ENCODE results near the gene BTG4.

The BTG4 gene

DNA sequence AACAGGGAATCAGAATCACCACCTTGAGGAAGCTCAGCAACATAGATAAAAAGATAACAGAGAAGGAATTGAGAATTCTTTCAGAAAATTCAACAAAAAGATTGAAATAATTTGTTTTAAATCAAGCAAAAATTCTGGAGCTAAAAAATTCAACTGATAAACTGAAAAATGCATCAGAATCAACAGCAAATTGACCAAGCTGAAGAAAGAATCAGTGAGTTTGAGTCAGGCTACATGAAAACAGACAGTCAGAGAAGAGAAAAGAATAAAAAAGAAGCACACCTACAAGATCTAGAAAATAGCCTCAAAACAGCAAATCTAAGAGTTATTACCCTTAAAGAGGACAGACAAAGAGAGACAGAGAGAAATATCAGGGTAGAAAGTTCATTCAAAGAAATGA, 28.8 kb downstream of the BTG4 start:
- TF ChIP-seq CTCF (IDR thresholded peaks at IDR 0.05; ENCODE audit: control insufficient read depth, insufficient read depth, low read depth, low read length, missing control alignments), result no peak
- no peak for DNase-seq (ENCODE audit: low read depth)
- no peak overlapping the region for H3K4me3 ChIP-seq (ENCODE audit: control insufficient read depth, low read depth, low read length)

GRCh38 chr11:111479666-111480065, 32.5 kb downstream of the BTG4 start:
- H3K4me3 ChIP-seq (ENCODE audit: control insufficient read depth, low read depth, low read length), result no peak overlapping the region
- no peak for DNase-seq (ENCODE audit: low read depth)
- TF ChIP-seq CTCF (IDR thresholded peaks at IDR 0.05; ENCODE audit: control insufficient read depth, insufficient read depth, low read depth, low read length, missing control alignments), result no peak

- no peak for TF ChIP-seq CTCF (IDR thresholded peaks at IDR 0.05; ENCODE audit: control insufficient read depth, insufficient read depth, low read depth, low read length, missing control alignments)
- no peak for DNase-seq (ENCODE audit: low read depth)
- no peak overlapping the region for H3K4me3 ChIP-seq (ENCODE audit: control insufficient read depth, low read depth, low read length)
These were observed 34.3 kb downstream of the BTG4 start for GRCh38 chr11:111477898-111478297.

- DNase-seq (ENCODE audit: low read depth), result no peak
- TF ChIP-seq CTCF (IDR thresholded peaks at IDR 0.05; ENCODE audit: control insufficient read depth, insufficient read depth, low read depth, low read length, missing control alignments), result no peak
- no peak overlapping the region for H3K4me3 ChIP-seq (ENCODE audit: control insufficient read depth, low read depth, low read length)
These were observed 35.2 kb downstream of the BTG4 start for GRCh38 chr11:111476956-111477355.

DNA sequence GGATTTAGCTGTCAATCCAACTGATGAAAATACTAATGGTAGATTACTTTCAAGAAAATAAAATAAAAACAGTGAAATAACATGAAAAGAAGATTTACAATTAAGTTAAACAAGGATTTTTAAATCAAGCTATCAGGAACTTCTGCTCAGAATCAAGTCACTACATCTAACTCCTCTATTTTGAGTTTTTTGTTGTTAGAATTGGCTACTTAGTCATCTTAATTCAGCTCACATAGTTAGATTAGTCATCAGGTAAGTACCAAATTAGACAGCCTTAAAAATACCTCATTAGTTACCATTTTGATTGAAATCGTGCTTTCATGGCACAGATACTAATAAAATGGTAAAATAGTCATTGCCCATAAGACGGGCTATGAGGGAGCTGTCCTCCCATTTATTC, 35.8 kb downstream of the BTG4 start:
- no peak for TF ChIP-seq CTCF (IDR thresholded peaks at IDR 0.05; ENCODE audit: control insufficient read depth, insufficient read depth, low read depth, low read length, missing control alignments)
- DNase-seq (ENCODE audit: low read depth), result no peak
- no peak overlapping the region for H3K4me3 ChIP-seq (ENCODE audit: control insufficient read depth, low read depth, low read length)

DNA sequence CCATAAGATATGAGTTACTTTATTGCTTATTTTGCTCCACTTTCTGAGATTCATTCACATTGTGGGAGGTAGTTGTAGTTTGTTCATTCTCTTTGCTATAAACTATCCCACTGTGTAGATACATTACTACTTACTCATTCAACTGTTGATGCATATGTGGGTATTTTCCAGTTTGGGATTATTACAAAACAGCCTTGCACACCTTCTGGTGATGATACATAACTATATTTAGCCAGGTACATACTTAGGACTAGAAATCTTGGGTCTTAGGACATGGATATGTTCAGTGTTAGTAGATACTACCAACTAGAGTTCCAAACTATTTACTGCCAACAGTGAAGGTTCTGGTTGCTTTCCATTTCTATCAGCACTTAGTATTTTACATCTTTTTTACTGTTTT, 37.8 kb downstream of the BTG4 start:
- no peak overlapping the region for H3K4me3 ChIP-seq (ENCODE audit: control insufficient read depth, low read depth, low read length)
- no peak for TF ChIP-seq CTCF (IDR thresholded peaks at IDR 0.05; ENCODE audit: control insufficient read depth, insufficient read depth, low read depth, low read length, missing control alignments)
- no peak for DNase-seq (ENCODE audit: low read depth)

DNA sequence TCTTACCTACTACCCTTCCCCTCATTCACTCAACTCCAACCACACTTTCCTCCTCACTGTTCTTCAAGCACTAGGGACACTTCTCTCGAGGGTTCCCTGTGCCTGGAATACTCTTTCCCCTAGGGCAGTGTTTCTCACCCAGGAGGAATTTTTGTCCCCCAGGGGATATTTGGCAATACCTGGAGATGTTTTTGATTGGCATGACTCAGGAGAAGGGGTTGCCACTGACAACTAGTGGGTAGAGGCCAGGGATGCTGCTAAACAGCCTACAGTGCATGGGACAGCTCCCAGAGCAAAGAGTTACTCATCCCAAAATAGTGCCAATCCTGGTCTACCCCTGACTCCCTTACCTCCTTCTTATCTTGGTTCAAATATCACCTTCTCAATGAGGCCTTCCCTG, 40.0 kb downstream of the BTG4 start:
- H3K4me3 ChIP-seq (ENCODE audit: control insufficient read depth, low read depth, low read length), result no peak overlapping the region
- no peak for TF ChIP-seq CTCF (IDR thresholded peaks at IDR 0.05; ENCODE audit: control insufficient read depth, insufficient read depth, low read depth, low read length, missing control alignments)
- no peak for DNase-seq (ENCODE audit: low read depth)

All from AG09309 (cell line).